GM21360 (cell line): Measurements from ENCODE around the gene TEPSIN.

ENCODE experiments used
- ATAC-seq: cut with Tn5 transposase; IDR thresholded peaks from one replicate; pipeline ENCODE4 v1.9.1; 2021; ENCODE audit warnings: mild to moderate bottlenecking, moderate library complexity; ENCODE audit not compliant: unreplicated experiment

TEPSIN gene

GRCh38 chr17:81271226-81271625 lies 32.4 kb upstream of the TEPSIN start:
- ATAC-seq = no peak

- ATAC-seq = no peak
Observed at GRCh38 chr17:81270279-81270678, 31.4 kb upstream of the TEPSIN start.

GRCh38 chr17:81267390-81268067 lies 28.7 kb upstream of the TEPSIN start:
- no peak for ATAC-seq

GRCh38 chr17:81265576-81265975 lies 26.7 kb upstream of the TEPSIN start:
- ATAC-seq = no peak

- ATAC-seq = no peak
Observed at GRCh38 chr17:81264640-81265039, 25.8 kb upstream of the TEPSIN start.

GRCh38 chr17:81263371-81264181 lies 24.7 kb upstream of the TEPSIN start:
- ATAC-seq = no peak

GRCh38 chr17:81261582-81262336 lies 22.9 kb upstream of the TEPSIN start:
- ATAC-seq = no peak

- ATAC-seq = no peak
Observed at GRCh38 chr17:81261096-81261495, 22.2 kb upstream of the TEPSIN start.

- ATAC-seq = no peak
Observed at GRCh38 chr17:81260641-81261040, 21.8 kb upstream of the TEPSIN start.

GRCh38 chr17:81260171-81260570 lies 21.3 kb upstream of the TEPSIN start:
- no peak for ATAC-seq

- no peak for ATAC-seq
Observed at GRCh38 chr17:81259058-81259605, 20.3 kb upstream of the TEPSIN start.

GRCh38 chr17:81258292-81258691 lies 19.4 kb upstream of the TEPSIN start:
- ATAC-seq = no peak

GRCh38 chr17:81257533-81257932 lies 18.7 kb upstream of the TEPSIN start:
- no peak for ATAC-seq

GRCh38 chr17:81256616-81257015 lies 17.8 kb upstream of the TEPSIN start:
- no peak for ATAC-seq

- ATAC-seq = no peak
Observed at GRCh38 chr17:81254955-81255717, 16.3 kb upstream of the TEPSIN start.

- ATAC-seq = no peak
Observed at GRCh38 chr17:81253358-81254131, 14.7 kb upstream of the TEPSIN start.

GRCh38 chr17:81252987-81253329 lies 14.1 kb upstream of the TEPSIN start:
- ATAC-seq = no peak

- ATAC-seq = no peak
Observed at GRCh38 chr17:81252326-81252986, 13.6 kb upstream of the TEPSIN start.

GRCh38 chr17:81251709-81252301 lies 12.9 kb upstream of the TEPSIN start:
- ATAC-seq = no peak
